B cell (primary cell): ENCODE measurements around the gene PADI4.

ENCODE experiments used
- CTCF ChIP-seq: fragments of 200-600 bp; IDR thresholded peaks from one replicate; pipeline ENCODE4 v1.8.0; 2022; ENCODE audit warnings: antibody characterized with exemption, mild to moderate bottlenecking
- EZH2 ChIP-seq: IDR thresholded peaks from 2 replicates; pipeline ENCODE4 v1.6.1; 2012; ENCODE audit warnings: borderline replicate concordance, low read depth, mild to moderate bottlenecking, moderate library complexity, low read length; ENCODE audit not compliant: insufficient read depth, poor library complexity, severe bottlenecking

- TF ChIP-seq CTCF: no peak
- TF ChIP-seq EZH2: no peak
These were observed 36.9 kb upstream of the PADI4 start for GRCh38 chr1:17270891-17271765.
